ENCODE results near the gene PCDHGA10. TPM values are rescaled to one million over a fixed set of nuclear protein-coding genes. Genes with fewer than 3 reads are reported as not detected.
A peak's percentile ranks its signal among the peaks of the same experiment; 100 is the strongest.
"Not testable (repeated sequence)": the region's sequence is repeated elsewhere in the genome, so short reads cannot be mapped to it uniquely, and the experiment has no call there.

The PCDHGA10 gene
- total RNA-seq, 2 donors from 2014 or later = 5.7 to 6.6 TPM

- intact Hi-C loops (cut with DNase I) = no loop called here
These were observed 23.4 kb upstream of the PCDHGA10 start for GRCh38 chr5:141389153-141390042.

DNA sequence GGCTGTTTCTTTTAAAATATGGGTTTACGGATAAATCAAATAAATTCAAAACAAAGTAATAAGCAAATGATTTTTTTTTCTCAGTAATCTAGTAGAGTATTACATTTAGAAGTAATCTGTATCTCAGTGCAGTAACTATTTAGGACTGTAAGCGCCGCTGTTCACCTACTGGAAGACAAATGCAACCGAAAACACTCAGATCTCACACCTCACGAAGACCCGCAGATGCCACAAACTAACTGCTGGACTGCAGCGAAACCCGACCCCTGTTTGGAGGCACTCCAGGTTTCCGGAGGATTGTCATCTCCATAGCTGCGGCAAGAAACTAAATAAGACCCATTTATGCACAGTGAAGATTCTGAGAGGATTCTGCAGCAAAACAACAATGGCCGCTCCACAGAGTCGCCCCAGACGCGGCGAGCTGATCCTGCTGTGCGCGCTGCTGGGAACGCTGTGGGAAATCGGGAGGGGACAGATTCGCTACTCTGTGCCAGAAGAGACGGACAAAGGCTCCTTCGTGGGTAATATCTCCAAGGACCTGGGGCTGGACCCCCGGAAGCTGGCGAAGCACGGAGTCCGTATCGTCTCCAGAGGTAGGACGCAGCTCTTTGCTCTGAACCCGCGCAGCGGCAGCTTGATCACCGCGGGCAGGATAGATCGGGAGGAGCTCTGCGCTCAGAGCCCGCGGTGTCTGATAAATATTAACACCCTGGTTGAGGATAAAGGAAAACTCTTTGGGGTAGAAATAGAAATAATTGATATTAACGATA, 20.2 kb upstream of the PCDHGA10 start, which contains the start of gene PCDHGA8:
Gene PCDHGA8, plus strand, starts transcription at position 205 of the 770 bp plus-strand sequence. Its CDS starts 181 bp downstream, at position 386.
- intact Hi-C loops (cut with DNase I) = no loop called here
- no peak for DNase-seq (ENCODE audit: low spot score)

More at GRCh38 chr5:141389153-141390042, 23.4 kb upstream of the PCDHGA10 start:
- no peak for DNase-seq (ENCODE audit: low spot score)

- intact Hi-C loops (cut with DNase I) = no loop called here
- no peak for DNase-seq (ENCODE audit: low spot score)
These were observed 19.5 kb upstream of the PCDHGA10 start for GRCh38 chr5:141393267-141393666.

GRCh38 chr5:141394401-141395187, 18.2 kb upstream of the PCDHGA10 start:
- intact Hi-C loops (cut with DNase I); DNase-seq (ENCODE audit: low spot score): not testable (repeated sequence)

GRCh38 chr5:141397756-141398551, 14.8 kb upstream of the PCDHGA10 start, which contains the start of gene PCDHGB5:
PCDHGB5 (plus strand) TSS chr5:141397947; CDS start chr5:141398128, 181 bp downstream.
- intact Hi-C loops (cut with DNase I) = not testable (repeated sequence)
- peak; percentile 54 for DNase-seq (ENCODE audit: low spot score)

DNA sequence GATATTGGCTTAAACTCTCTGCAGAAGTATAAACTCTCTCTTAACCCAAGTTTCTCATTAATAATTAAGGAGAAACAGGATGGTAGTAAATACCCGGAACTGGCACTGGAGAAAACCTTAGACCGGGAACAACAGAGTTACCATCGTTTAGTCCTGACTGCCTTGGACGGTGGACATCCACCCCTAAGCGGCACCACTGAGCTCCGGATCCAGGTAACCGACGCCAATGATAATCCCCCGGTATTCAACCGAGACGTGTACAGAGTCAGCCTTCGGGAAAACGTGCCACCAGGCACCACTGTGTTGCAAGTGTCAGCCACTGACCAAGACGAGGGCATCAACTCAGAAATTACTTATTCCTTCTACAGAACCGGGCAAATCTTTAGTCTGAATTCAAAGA, 14.2 kb upstream of the PCDHGA10 start:
- DNase-seq (ENCODE audit: low spot score) = no peak
- intact Hi-C loops (cut with DNase I) = no loop called here

- intact Hi-C loops (cut with DNase I) = no loop called here
These were observed 13.1 kb upstream of the PCDHGA10 start for GRCh38 chr5:141399555-141400258.

DNA sequence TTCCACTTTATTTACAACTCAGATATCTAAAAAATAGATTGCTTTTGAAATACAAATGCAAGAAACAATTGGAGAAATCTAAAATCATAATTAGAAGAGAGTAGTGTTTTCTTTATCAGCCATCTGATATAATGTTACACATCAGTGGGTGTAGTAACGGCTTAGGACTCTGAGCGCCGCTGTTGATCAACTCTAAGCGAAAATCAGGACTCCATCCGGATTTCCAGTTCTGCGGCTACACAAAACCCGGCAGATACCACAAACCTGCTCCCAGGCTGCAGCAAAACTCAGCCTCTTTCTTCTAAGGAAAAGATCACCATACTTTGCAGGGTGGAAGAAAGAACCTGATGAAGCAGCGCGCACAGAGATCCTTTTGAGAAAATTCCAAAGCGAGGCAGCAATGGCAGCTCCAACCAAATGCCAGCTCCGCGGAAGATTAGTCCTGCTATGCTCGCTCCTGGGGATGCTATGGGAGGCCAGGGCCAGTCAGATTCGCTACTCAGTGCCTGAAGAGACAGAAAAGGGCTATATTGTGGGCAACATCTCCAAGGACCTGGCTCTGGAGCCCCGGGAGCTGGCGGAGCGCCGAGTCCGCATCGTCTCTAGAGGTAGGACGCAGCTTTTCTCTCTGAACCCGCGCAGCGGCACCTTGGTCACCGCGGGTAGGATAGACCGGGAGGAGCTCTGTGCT, 10.1 kb upstream of the PCDHGA10 start, which contains the start of gene PCDHGA9:
Gene PCDHGA9, plus strand, starts transcription at position 226 of the 691 bp plus-strand sequence. Its CDS starts 175 bp downstream, at position 401.
- intact Hi-C loops (cut with DNase I) = no loop called here
- no peak for DNase-seq (ENCODE audit: low spot score)

More at GRCh38 chr5:141399555-141400258, 13.1 kb upstream of the PCDHGA10 start:
- peak; percentile 74 for DNase-seq (ENCODE audit: low spot score)

GRCh38 chr5:141403387-141403786, 9.4 kb upstream of the PCDHGA10 start:
- intact Hi-C loops (cut with DNase I) = no loop called here
- no peak for DNase-seq (ENCODE audit: low spot score)

- DNase-seq (ENCODE audit: low spot score) = peak; percentile 78
- intact Hi-C loops (cut with DNase I) = not testable (repeated sequence)
These were observed 4.8 kb upstream of the PCDHGA10 start, which contains the start of gene PCDHGB6 for GRCh38 chr5:141407790-141408505. PCDHGB6 (plus strand) TSS chr5:141408021; CDS start chr5:141408203, 182 bp downstream.

DNA sequence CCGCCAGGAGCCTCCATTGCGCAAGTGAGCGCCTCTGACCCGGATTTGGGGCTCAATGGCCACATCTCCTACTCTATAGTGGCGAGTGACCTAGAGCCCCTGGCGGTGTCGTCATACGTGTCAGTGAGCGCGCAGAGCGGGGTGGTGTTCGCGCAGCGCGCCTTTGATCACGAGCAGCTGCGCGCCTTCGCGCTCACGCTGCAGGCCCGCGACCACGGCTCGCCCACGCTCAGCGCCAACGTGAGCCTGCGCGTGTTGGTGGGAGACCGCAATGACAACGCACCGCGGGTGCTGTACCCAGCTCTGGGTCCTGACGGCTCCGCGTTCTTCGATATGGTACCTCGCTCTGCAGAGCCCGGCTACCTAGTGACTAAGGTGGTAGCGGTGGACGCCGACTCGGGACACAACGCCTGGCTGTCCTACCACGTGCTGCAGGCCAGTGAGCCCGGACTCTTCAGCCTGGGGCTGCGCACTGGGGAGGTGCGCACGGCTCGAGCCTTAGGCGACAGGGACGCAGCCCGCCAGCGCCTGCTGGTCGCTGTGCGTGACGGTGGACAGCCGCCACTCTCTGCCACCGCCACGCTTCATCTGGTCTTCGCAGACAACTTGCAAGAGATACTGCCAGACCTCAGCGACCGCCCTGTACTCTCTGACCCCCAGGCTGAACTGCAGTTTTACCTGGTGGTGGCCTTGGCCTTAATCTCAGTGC, 3.0 kb upstream of the PCDHGA10 start:
- intact Hi-C loops (cut with DNase I) = loop anchor here (10.0 kb wide), 2 partner anchors 145 to 155 kb away; no protein-coding TSS in a partner anchor
- DNase-seq (ENCODE audit: low spot score) = peak; percentile 63

GRCh38 chr5:141411575-141411974, 1.2 kb upstream of the PCDHGA10 start:
- intact Hi-C loops (cut with DNase I) = loop anchor here (10.0 kb wide), 2 partner anchors 143 to 153 kb away; no protein-coding TSS in a partner anchor
- no peak for DNase-seq (ENCODE audit: low spot score)

DNA sequence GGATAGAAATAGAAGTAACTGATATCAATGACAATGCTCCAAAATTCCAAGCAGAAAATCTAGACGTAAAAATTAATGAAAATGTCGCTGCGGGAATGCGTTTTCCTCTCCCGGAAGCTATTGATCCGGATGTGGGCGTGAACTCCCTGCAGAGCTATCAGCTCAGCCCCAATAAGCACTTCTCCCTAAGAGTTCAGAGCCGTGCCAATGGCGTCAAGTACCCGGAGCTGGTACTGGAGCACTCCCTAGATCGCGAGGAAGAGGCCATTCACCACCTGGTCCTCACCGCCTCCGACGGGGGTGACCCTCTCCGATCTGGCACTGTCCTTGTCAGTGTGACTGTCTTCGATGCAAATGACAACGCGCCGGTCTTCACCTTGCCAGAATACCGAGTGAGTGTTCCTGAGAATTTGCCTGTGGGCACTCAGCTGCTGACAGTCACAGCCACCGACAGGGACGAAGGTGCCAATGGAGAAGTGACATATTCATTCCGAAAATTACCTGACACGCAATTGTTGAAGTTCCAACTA, 818 bp downstream of the PCDHGA10 start:
- intact Hi-C loops (cut with DNase I) = loop anchor here (10.0 kb wide), 2 partner anchors 141 to 151 kb away; no protein-coding TSS in a partner anchor
- DNase-seq (ENCODE audit: low spot score) = peak; percentile 73

- intact Hi-C loops (cut with DNase I) = loop anchor here (10.0 kb wide), 2 partner anchors 140 to 150 kb away; no protein-coding TSS in a partner anchor
- DNase-seq (ENCODE audit: low spot score) = not testable (repeated sequence)
These were observed 1.9 kb downstream of the PCDHGA10 start for GRCh38 chr5:141414548-141415274.

All from posterior vena cava (tissue), 2 donors.